ENCODE data around the gene CCSER1. TPM values are rescaled to one million over a fixed set of nuclear protein-coding genes. Genes with fewer than 3 reads are reported as not detected.

The CCSER1 gene
- total RNA-seq, 2 experiments from 2014 or later = not detected

DNA sequence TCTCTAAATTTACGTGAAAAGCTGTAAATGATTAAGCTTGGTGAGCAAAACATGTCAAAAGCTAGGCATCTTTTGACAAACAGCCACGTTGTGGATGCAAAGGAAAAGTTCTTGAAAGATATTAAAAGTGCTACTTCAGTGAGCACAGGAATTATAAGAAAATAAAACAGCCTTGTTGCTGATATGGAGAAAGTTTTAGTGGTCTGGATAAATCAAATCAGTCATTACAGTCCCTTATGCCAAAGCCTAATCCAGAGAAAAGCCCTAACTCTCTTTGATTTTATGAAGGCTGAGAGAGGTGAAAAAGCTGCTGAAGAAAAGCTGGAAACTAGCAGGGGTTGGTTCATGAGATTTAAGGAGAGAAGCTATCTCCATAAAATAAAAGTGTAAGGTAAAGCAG lies 487.2 kb downstream of the CCSER1 start:
- no peak overlapping the region for H3K4me2 ChIP-seq (ENCODE audit: low read length)
- CTCF ChIA-PET (ENCODE audit: unreplicated experiment) = no interaction called here
- no peaks in the 10 kb centered on the region for H3K9me2 ChIP-seq (ENCODE audit: insufficient read depth, low read length)
- POLR2A ChIA-PET = no interaction called here
- H2AFZ ChIP-seq (ENCODE audit: low read length) = no peak overlapping the region
- BruUV-seq (replicated peaks) = no TSS peak
- no peaks in the 10 kb centered on the region for H4K20me1 ChIP-seq (ENCODE audit: insufficient read depth, low read length)
- intact Hi-C loops (cut with micrococcal nuclease; ENCODE audit: unreplicated experiment) = no loop called here
- H3K36me3 ChIP-seq (ENCODE audit: insufficient read depth, low read length) = no peaks in the 10 kb centered on the region
- no peak overlapping the region for H3K4me3 ChIP-seq (ENCODE audit: low read depth, low read length, poor library complexity, severe bottlenecking)
- no peaks in the 10 kb centered on the region for H3K4me1 ChIP-seq (ENCODE audit: insufficient read depth, low read length, poor library complexity, severe bottlenecking)
- no peak for TF ChIP-seq EZH2phosphoT487 (IDR thresholded peaks at IDR 0.05; ENCODE audit: borderline replicate concordance, low read depth, low read length)
- TF ChIP-seq, protein P1, sequence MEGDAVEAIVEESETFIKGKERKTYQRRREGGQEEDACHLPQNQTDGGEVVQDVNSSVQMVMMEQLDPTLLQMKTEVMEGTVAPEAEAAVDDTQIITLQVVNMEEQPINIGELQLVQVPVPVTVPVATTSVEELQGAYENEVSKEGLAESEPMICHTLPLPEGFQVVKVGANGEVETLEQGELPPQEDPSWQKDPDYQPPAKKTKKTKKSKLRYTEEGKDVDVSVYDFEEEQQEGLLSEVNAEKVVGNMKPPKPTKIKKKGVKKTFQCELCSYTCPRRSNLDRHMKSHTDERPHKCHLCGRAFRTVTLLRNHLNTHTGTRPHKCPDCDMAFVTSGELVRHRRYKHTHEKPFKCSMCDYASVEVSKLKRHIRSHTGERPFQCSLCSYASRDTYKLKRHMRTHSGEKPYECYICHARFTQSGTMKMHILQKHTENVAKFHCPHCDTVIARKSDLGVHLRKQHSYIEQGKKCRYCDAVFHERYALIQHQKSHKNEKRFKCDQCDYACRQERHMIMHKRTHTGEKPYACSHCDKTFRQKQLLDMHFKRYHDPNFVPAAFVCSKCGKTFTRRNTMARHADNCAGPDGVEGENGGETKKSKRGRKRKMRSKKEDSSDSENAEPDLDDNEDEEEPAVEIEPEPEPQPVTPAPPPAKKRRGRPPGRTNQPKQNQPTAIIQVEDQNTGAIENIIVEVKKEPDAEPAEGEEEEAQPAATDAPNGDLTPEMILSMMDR (conservative IDR thresholded peaks at IDR 0.05; ENCODE audit: low read length) = no peak
- H3K9me3 ChIP-seq (ENCODE audit: low read length) = no peaks in the 10 kb centered on the region
- no peak overlapping the region for H3K27ac ChIP-seq (ENCODE audit: low read depth, low read length, poor library complexity, severe bottlenecking)
- DNase-seq (ENCODE audit: low spot score) = no peak
- no peaks in the 10 kb centered on the region for H3K79me2 ChIP-seq (ENCODE audit: insufficient read depth, low read depth, low read length)

DNA sequence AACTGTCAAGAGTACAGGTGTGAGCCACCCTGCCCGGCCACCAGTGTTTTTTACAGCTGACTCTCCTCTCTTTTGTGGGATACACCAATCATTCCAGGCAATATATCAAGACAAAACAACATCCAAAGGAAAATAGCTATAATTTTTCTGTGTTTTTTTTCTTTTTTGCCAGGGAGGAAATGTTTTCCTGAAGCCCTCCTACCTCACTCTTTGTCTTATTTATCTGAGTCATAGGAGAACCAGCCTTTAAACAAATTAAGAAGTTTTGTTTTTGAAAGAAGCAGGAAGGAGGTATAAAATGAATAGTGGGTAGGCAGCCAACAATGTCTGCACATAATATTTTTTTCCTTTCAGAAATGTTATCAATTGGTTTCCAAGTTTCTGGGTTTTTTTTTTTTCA lies 493.9 kb downstream of the CCSER1 start:
- no peak for TF ChIP-seq EZH2phosphoT487 (IDR thresholded peaks at IDR 0.05; ENCODE audit: borderline replicate concordance, low read depth, low read length)
- TF ChIP-seq, protein P1 (conservative IDR thresholded peaks at IDR 0.05; ENCODE audit: low read length) = no peak
- DNase-seq (ENCODE audit: low spot score) = no peak
- CTCF ChIA-PET (ENCODE audit: unreplicated experiment) = no interaction called here
- Histone ChIP-seq H3K27ac (ENCODE audit: low read depth, low read length, poor library complexity, severe bottlenecking) (no peak overlapping the region), H4K20me1 (ENCODE audit: insufficient read depth, low read length) (no peaks in the 10 kb centered on the region), H3K4me2 (ENCODE audit: low read length) (no peak overlapping the region), H3K4me1 (ENCODE audit: insufficient read depth, low read length, poor library complexity, severe bottlenecking) (no peaks in the 10 kb centered on the region), H2AFZ (ENCODE audit: low read length) (no peak overlapping the region), H3K4me3 (ENCODE audit: low read depth, low read length, poor library complexity, severe bottlenecking) (no peak overlapping the region), H3K79me2 (ENCODE audit: insufficient read depth, low read depth, low read length) (no peaks in the 10 kb centered on the region), H3K9me2 (ENCODE audit: insufficient read depth, low read length) (no peaks in the 10 kb centered on the region), H3K9me3 (ENCODE audit: low read length) (no peaks in the 10 kb centered on the region), H3K36me3 (ENCODE audit: insufficient read depth, low read length) (no peaks in the 10 kb centered on the region)
- BruUV-seq (replicated peaks) = no TSS peak
- intact Hi-C loops (cut with micrococcal nuclease; ENCODE audit: unreplicated experiment) = no loop called here
- POLR2A ChIA-PET = no interaction called here

DNA sequence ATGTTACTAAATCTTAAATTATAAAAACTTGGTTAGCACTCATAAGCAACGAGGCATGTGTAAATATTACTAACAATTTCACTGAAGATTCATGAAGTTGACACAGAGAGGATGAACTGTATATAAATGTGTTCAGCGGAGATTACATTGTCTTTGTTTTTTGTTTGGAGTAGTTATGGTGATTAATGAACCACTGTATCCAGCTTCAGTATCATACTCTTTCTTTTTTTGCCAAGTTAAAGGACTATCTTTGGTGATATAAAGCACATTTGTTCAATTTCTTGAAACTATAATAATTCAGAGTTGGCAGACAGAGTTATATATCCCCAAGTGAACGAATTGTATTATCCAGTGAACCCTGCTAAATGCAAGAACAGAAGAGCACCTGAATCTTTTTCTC lies 497.6 kb downstream of the CCSER1 start:
- TF ChIP-seq, protein P1 (conservative IDR thresholded peaks at IDR 0.05; ENCODE audit: low read length) = no peak
- TF ChIP-seq EZH2phosphoT487 (IDR thresholded peaks at IDR 0.05; ENCODE audit: borderline replicate concordance, low read depth, low read length) = no peak
- DNase-seq (ENCODE audit: low spot score) = no peak
- no TSS peak for BruUV-seq (replicated peaks)
- H3K9me2 ChIP-seq (ENCODE audit: insufficient read depth, low read length) = no peaks in the 10 kb centered on the region
- H3K9me3 ChIP-seq (ENCODE audit: low read length) = no peaks in the 10 kb centered on the region
- H3K4me1 ChIP-seq (ENCODE audit: insufficient read depth, low read length, poor library complexity, severe bottlenecking) = no peaks in the 10 kb centered on the region
- H2AFZ ChIP-seq (ENCODE audit: low read length) = no peak overlapping the region
- no peaks in the 10 kb centered on the region for H4K20me1 ChIP-seq (ENCODE audit: insufficient read depth, low read length)
- no peaks in the 10 kb centered on the region for H3K79me2 ChIP-seq (ENCODE audit: insufficient read depth, low read depth, low read length)
- H3K4me2 ChIP-seq (ENCODE audit: low read length) = no peak overlapping the region
- intact Hi-C loops (cut with micrococcal nuclease; ENCODE audit: unreplicated experiment) = no loop called here
- no peak overlapping the region for H3K27ac ChIP-seq (ENCODE audit: low read depth, low read length, poor library complexity, severe bottlenecking)
- ChIA-PET POLR2A (no interaction called here), CTCF (ENCODE audit: unreplicated experiment) (no interaction called here)
- no peak overlapping the region for H3K4me3 ChIP-seq (ENCODE audit: low read depth, low read length, poor library complexity, severe bottlenecking)
- no peaks in the 10 kb centered on the region for H3K36me3 ChIP-seq (ENCODE audit: insufficient read depth, low read length)
